H9 (cell line): ENCODE measurements around the gene POC1B. TPM values are rescaled to one million over a fixed set of nuclear protein-coding genes. Genes with fewer than 3 reads are reported as not detected.

Experiments
- DNase-seq: peaks from one replicate; pipeline ENCODE4 v3.0.0-alpha.2; 2017
- H2AFZ ChIP-seq: one replicate; pipeline ENCODE4 v1.6.1; 2013; ENCODE audit warnings: mild to moderate bottlenecking, low read length, control low read depth, moderate library complexity
- H2AK5ac ChIP-seq: 2 replicates; pipeline ENCODE4 v1.6.1; 2013; ENCODE audit warnings: low read length, control low read depth, mixed read lengths; ENCODE audit not compliant: insufficient read length
- H2BK120ac ChIP-seq: one replicate; pipeline ENCODE4 v1.6.1; 2013; ENCODE audit warnings: low read depth, mild to moderate bottlenecking, low read length, control low read depth, inconsistent platforms; ENCODE audit not compliant: poor library complexity, severe bottlenecking
- H2BK12ac ChIP-seq: 2 replicates; pipeline ENCODE4 v1.6.1; 2013; ENCODE audit warnings: low read length, control low read depth, mixed read lengths, low read depth; ENCODE audit not compliant: insufficient read length
- H2BK15ac ChIP-seq: 2 replicates; pipeline ENCODE4 v1.6.1; 2013; ENCODE audit warnings: low read depth, low read length, control low read depth
- H2BK20ac ChIP-seq: one replicate; pipeline ENCODE4 v1.6.1; 2013; ENCODE audit warnings: low read depth, mild to moderate bottlenecking, low read length, control low read depth, inconsistent platforms; ENCODE audit not compliant: poor library complexity, severe bottlenecking
- H2BK5ac ChIP-seq: 2 replicates; pipeline ENCODE4 v1.6.1; 2013; ENCODE audit warnings: low read length, control low read depth, mixed read lengths; ENCODE audit not compliant: insufficient read length
- H3K14ac ChIP-seq: 2 replicates; pipeline ENCODE4 v1.6.1; 2013; ENCODE audit warnings: low read length, control low read depth; ENCODE audit not compliant: insufficient read depth
- H3K18ac ChIP-seq: 2 replicates; pipeline ENCODE4 v1.6.1; 2013; ENCODE audit warnings: low read depth, mild to moderate bottlenecking, mixed read lengths, low read length, control low read depth; ENCODE audit not compliant: insufficient read length
- H3K23ac ChIP-seq: 2 replicates; pipeline ENCODE4 v1.6.1; 2013; ENCODE audit warnings: low read length, control low read depth, mixed read lengths, low read depth; ENCODE audit not compliant: insufficient read length
- H3K23me2 ChIP-seq: 2 replicates; pipeline ENCODE4 v1.6.1; 2013; ENCODE audit warnings: low read depth, mild to moderate bottlenecking, mixed read lengths, low read length, control low read depth; ENCODE audit not compliant: insufficient read length, poor library complexity, severe bottlenecking
- H3K27ac ChIP-seq: 2 replicates; pipeline ENCODE4 v1.5.1; 2013; ENCODE audit warnings: low read length, control low read depth, mixed read lengths, low read depth; ENCODE audit not compliant: insufficient read length
- H3K27me3 ChIP-seq: 2 replicates; pipeline ENCODE4 v1.6.1; 2013; ENCODE audit warnings: low read length, control low read depth, inconsistent platforms; ENCODE audit not compliant: insufficient read depth
- H3K4ac ChIP-seq: 2 replicates; pipeline ENCODE4 v1.6.1; 2013; ENCODE audit warnings: low read depth, mild to moderate bottlenecking, control low read depth, inconsistent platforms, low read length, moderate library complexity
- H3K4me1 ChIP-seq: 2 replicates; pipeline ENCODE4 v1.6.1; 2013; ENCODE audit warnings: low read length, control low read depth, inconsistent platforms; ENCODE audit not compliant: insufficient read depth
- H3K4me2 ChIP-seq: 2 replicates; pipeline ENCODE4 v1.6.1; 2013; ENCODE audit warnings: low read length, control low read depth, mixed read lengths; ENCODE audit not compliant: insufficient read length, insufficient read depth
- H3K56ac ChIP-seq: 2 replicates; pipeline ENCODE4 v1.6.1; 2013; ENCODE audit warnings: low read depth, mild to moderate bottlenecking, mixed read lengths, low read length, control low read depth; ENCODE audit not compliant: insufficient read length
- H3K79me1 ChIP-seq: 2 replicates; pipeline ENCODE4 v1.6.1; 2013; ENCODE audit warnings: low read depth, mild to moderate bottlenecking, moderate library complexity, low read length, control low read depth, inconsistent platforms; ENCODE audit not compliant: insufficient read depth, poor library complexity, severe bottlenecking
- H3K79me2 ChIP-seq: 2 replicates; pipeline ENCODE4 v1.6.1; 2013; ENCODE audit warnings: low read length, control low read depth, inconsistent platforms; ENCODE audit not compliant: insufficient read depth
- H3K9ac ChIP-seq: 2 replicates; pipeline ENCODE4 v1.6.1; 2013; ENCODE audit warnings: low read length, control low read depth, mixed read lengths; ENCODE audit not compliant: insufficient read length; ENCODE audit errors: extremely low read depth
- H3K9me3 ChIP-seq: one replicate; pipeline ENCODE4 v1.6.1; 2013; ENCODE audit warnings: low read depth, low read length, inconsistent platforms; ENCODE audit not compliant: control insufficient read depth
- H3T11ph ChIP-seq: one replicate; pipeline ENCODE4 v1.6.1; 2013; ENCODE audit warnings: mild to moderate bottlenecking, low read length, control low read depth, inconsistent platforms
- H4K20me1 ChIP-seq: one replicate; pipeline ENCODE4 v1.6.1; 2013; ENCODE audit not compliant: control insufficient read depth, insufficient read length, insufficient read depth
- H4K5ac ChIP-seq: 2 replicates; pipeline ENCODE4 v1.6.1; 2013; ENCODE audit warnings: low read depth, mild to moderate bottlenecking, mixed read lengths, low read length, control low read depth; ENCODE audit not compliant: insufficient read length
- H4K8ac ChIP-seq: replicated peaks from 2 replicates; pipeline ENCODE4 v1.6.1; 2013; ENCODE audit warnings: low read length, control low read depth, mixed read lengths, low read depth; ENCODE audit not compliant: insufficient read length
- H4K91ac ChIP-seq: 2 replicates; pipeline ENCODE4 v1.6.1; 2013; ENCODE audit warnings: low read depth, mild to moderate bottlenecking, moderate library complexity, mixed read lengths, low read length, control low read depth; ENCODE audit not compliant: insufficient read length
- H3K27ac Mint-ChIP-seq, 3 experiments: 2 replicates in 2 of 3; 3 replicates in 1 of 3; pipeline ENCODE4 v1.8.0; 2020 to 2021; ENCODE audit warnings: mixed read lengths in 3 of 3, mild to moderate bottlenecking in 1 of 3, moderate library complexity in 1 of 3
- H3K27me3 Mint-ChIP-seq: 2 replicates; pipeline ENCODE4 v1.8.0; 2021; ENCODE audit warnings: low read depth, mild to moderate bottlenecking, moderate library complexity, mixed read lengths
- H3K36me3 Mint-ChIP-seq, 3 experiments: 2 replicates in 2 of 3; 3 replicates in 1 of 3; pipeline ENCODE4 v1.8.0; 2020 to 2021; ENCODE audit warnings: low read depth in 3 of 3, mixed read lengths in 3 of 3; ENCODE audit not compliant: insufficient read depth in 1 of 3
- H3K4me1 Mint-ChIP-seq, 2 experiments: 2 replicates each; pipeline ENCODE4 v1.8.0; 2020; ENCODE audit warnings: mixed read lengths in 2 of 2
- H3K4me3 Mint-ChIP-seq, 2 experiments: 2 replicates in 1 of 2; 3 replicates in 1 of 2; pipeline ENCODE4 v1.8.0; 2020 to 2021; ENCODE audit warnings: mild to moderate bottlenecking in 2 of 2, mixed read lengths in 2 of 2, moderate library complexity in 1 of 2
- H3K9me3 Mint-ChIP-seq, 2 experiments: 2 replicates in 1 of 2; 3 replicates in 1 of 2; pipeline ENCODE4 v1.8.0; 2020; ENCODE audit warnings: mild to moderate bottlenecking in 2 of 2, mixed read lengths in 2 of 2, moderate library complexity in 1 of 2
- WGBS: extraction: QIAGEN DNeasy Blood & Tissue Kit; methylation state at CpG from one replicate; pipeline ENCODE4 v1.1.7; 2013; ENCODE audit warnings: missing lambda C conversion rate, low lambda C conversion rate, mixed read lengths; ENCODE audit not compliant: insufficient read length; ENCODE audit errors: extremely low coverage; 5-methylcytosine and 5-hydroxymethylcytosine counted together
- total RNA-seq: library from RNA; stranded (reverse); gene quantifications from 2 replicates; pipeline ENCODE4 v1.2.1, GENCODE V29; 2021
- TF ChIP-seq, protein P1 (sequence below): fragments of 200-600 bp; sonication (generic); conservative IDR thresholded peaks from 3 replicates; pipeline ENCODE4 v1.8.0; 2021; ENCODE audit warnings: antibody characterized with exemption, mild to moderate bottlenecking

Gene POC1B
- total RNA-seq, 1 experiment from 2014 or later = 12.5 TPM

DNA sequence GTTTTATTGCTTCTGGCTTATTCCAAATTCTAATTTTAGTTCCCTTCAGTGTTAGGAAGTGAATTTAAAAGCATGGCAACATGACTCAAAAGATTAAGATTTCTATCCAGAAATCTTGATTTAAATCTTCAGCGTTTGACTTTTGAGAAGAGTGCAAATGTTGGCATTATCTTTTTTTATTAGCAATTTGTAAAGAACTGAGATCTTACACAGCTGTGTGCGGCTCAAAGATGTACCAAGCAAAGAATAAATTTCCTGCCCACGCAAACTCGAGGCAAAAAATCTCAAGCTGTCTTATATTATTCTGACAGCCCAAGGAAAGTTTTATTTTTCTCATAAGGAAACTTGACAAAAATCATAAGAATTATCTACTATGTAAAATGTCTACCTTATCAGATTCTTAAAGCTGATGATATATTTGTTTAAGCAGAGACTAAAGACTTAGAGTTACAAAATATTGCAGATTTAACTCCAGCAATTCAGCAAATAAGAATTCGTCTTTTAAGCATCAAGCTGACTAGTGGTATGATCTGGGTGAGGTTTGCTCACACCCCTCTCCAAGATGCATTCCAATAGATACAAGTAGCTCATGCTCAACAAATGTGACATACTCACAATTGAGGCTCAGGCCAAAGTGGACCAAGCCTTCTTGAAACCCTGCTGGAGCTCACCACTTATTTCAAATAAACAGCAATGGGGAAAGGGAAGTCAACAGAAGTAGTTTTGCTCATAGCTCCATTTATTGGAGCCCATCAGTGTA lies 47.4 kb upstream of the POC1B start:
- no peak overlapping the region for H3K18ac ChIP-seq
- H3K4me1 ChIP-seq = no peaks in the 10 kb centered on the region
- H3K79me1 ChIP-seq = no peaks in the 10 kb centered on the region
- H4K20me1 ChIP-seq = no peaks in the 10 kb centered on the region
- H4K5ac ChIP-seq = no peak overlapping the region
- H2BK15ac ChIP-seq = no peak overlapping the region
- Mint-ChIP-seq H3K4me3 (no peak overlapping the region), H3K9me3 (no peaks in the 10 kb centered on the region), H3K27ac (no peak overlapping the region), H3K27me3 (no peaks in the 10 kb centered on the region), H3K36me3 (no peaks in the 10 kb centered on the region), H3K4me1 (peaks cover 6 to 8% of the 10 kb centered on the region in 2 experiments; a peak in 3 of 4 replicates)
- no peak overlapping the region for H2BK5ac ChIP-seq
- H2BK120ac ChIP-seq = no peak overlapping the region
- H3K23ac ChIP-seq = no peak overlapping the region
- TF ChIP-seq, protein P1, sequence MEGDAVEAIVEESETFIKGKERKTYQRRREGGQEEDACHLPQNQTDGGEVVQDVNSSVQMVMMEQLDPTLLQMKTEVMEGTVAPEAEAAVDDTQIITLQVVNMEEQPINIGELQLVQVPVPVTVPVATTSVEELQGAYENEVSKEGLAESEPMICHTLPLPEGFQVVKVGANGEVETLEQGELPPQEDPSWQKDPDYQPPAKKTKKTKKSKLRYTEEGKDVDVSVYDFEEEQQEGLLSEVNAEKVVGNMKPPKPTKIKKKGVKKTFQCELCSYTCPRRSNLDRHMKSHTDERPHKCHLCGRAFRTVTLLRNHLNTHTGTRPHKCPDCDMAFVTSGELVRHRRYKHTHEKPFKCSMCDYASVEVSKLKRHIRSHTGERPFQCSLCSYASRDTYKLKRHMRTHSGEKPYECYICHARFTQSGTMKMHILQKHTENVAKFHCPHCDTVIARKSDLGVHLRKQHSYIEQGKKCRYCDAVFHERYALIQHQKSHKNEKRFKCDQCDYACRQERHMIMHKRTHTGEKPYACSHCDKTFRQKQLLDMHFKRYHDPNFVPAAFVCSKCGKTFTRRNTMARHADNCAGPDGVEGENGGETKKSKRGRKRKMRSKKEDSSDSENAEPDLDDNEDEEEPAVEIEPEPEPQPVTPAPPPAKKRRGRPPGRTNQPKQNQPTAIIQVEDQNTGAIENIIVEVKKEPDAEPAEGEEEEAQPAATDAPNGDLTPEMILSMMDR = no peak
- H4K91ac ChIP-seq = no peak overlapping the region
- no peak overlapping the region for H3K56ac ChIP-seq
- no peak overlapping the region for H3K4ac ChIP-seq
- no peaks in the 10 kb centered on the region for H3K79me2 ChIP-seq
- no peak overlapping the region for H2BK20ac ChIP-seq
- H3T11ph ChIP-seq = no peak overlapping the region
- no peak overlapping the region for H3K27ac ChIP-seq
- H3K14ac ChIP-seq = no peak overlapping the region
- H2AFZ ChIP-seq = no peak overlapping the region
- no peak overlapping the region for H2AK5ac ChIP-seq
- H4K8ac ChIP-seq = no peak overlapping the region
- no peak overlapping the region for H3K4me2 ChIP-seq
- no peak overlapping the region for H2BK12ac ChIP-seq
- H3K9me3 ChIP-seq = no peaks in the 10 kb centered on the region
- DNase-seq = no peak
- H3K9ac ChIP-seq = no peak overlapping the region
- no CpG with 5 or more reads among the region's 5 CpGs for WGBS
- H3K23me2 ChIP-seq = no peaks in the 10 kb centered on the region
- no peaks in the 10 kb centered on the region for H3K27me3 ChIP-seq
